Measurements from ENCODE around the gene LGR4.
"Not testable (repeated sequence)": the region's sequence is repeated elsewhere in the genome, so short reads cannot be mapped to it uniquely, and the experiment has no call there.

The LGR4 gene

GRCh38 chr11:27353593-27354358 lies 118.8 kb downstream of the LGR4 start:
- DNase-seq (ENCODE audit: low spot score) (no peak), FAIRE-seq (no peak)

- no peak for FAIRE-seq
- DNase-seq (ENCODE audit: low spot score), result no peak
Measured at GRCh38 chr11:27352781-27353180, 119.8 kb downstream of the LGR4 start.

- FAIRE-seq, result no peak
Measured at GRCh38 chr11:27350511-27350910, 122.1 kb downstream of the LGR4 start.

GRCh38 chr11:27349919-27350318 lies 122.7 kb downstream of the LGR4 start:
- no peak for FAIRE-seq
- DNase-seq (ENCODE audit: low spot score), result no peak

More at GRCh38 chr11:27350511-27350910, 122.1 kb downstream of the LGR4 start:
- no peak for DNase-seq (ENCODE audit: low spot score)

GRCh38 chr11:27348340-27348873 lies 124.2 kb downstream of the LGR4 start:
- DNase-seq (ENCODE audit: low spot score) (no peak), FAIRE-seq (no peak)

DNA sequence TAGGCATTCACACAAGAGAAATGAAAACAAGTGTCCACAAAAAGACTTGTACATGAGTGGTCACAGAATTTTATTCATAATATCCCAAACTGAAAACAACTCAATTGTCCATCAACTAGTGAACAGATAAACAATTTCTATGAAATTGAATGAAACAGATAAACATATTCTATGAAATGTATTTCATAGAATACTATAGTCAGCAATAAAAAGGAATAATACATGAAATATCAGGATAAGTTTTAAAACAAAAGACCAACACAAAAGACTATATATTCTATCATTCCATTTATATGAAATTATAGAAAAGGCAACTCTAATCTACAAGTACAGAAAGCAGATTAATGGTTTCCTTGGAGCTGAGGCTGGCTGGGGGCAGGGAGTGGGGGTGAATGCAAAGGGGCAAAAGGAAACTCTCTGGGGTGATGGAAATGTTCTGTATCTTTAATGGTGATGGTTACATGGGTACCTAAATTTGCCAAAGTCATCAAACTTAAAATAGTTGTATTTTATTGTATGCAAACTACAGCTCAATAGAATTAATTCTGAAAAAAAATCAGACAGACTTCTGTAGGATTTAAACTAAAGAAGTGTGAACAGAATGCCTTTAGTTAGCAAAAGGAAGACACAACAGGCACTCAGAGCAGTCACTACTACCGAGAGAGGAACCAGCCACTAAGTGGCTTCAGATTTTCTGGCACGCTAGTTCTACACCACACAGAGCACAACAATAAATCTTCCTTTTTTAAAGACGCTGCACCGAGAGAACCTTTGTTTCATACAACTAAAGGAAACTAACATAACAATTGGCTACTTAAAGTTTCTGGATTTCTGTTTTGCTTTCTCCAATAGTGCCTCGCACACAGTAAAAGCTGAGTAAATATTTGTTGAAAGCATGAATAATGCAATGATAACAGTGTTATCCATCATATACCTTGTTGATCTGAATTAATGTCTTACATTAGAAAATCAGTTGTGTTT lies 124.9 kb downstream of the LGR4 start:
- DNase-seq (ENCODE audit: low spot score) (no peak), FAIRE-seq (no peak)

- DNase-seq (ENCODE audit: low spot score) (no peak), FAIRE-seq (no peak)
Measured at GRCh38 chr11:27339941-27340340, 132.6 kb downstream of the LGR4 start.

DNA sequence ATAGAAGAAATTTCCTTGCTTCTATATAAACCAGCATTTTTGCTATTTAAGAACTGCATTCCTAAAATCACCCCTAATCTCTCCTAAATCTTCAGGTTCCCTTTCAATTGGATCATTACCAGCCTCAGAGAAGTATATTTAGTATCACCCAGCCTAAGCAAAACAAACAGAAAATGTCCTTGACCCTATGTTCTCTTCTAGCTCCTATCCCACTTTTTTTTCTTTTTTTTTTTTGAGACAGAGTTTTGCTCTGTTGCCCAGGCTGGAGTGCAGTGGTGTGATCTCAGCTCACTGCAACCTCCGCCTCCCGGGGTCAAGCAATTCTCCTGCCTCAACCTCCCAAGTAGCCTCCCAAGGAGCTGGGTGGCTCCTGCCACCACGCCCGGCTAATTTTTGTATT lies 137.8 kb downstream of the LGR4 start:
- FAIRE-seq; DNase-seq (ENCODE audit: low spot score): not testable (repeated sequence)

DNA sequence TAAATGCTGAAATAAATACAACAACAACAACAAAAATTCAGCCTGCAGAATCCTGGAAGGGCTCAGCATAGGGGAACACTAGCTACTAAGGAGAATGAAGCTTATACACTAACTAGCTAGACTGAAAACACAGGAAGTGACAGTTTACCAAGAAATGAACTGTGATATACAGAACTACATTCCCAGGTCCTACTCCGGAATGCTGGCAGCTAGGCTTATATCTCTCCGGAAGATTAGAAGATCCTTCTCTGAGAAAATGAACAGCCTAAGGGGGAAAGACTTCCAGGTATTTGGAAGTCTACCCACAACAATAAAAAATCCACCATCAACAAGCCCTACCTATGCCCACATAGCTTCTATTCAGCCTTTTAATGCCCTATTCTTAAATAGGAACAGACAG lies 140.6 kb downstream of the LGR4 start:
- no peak for DNase-seq (ENCODE audit: low spot score)
- FAIRE-seq, result no peak

DNA sequence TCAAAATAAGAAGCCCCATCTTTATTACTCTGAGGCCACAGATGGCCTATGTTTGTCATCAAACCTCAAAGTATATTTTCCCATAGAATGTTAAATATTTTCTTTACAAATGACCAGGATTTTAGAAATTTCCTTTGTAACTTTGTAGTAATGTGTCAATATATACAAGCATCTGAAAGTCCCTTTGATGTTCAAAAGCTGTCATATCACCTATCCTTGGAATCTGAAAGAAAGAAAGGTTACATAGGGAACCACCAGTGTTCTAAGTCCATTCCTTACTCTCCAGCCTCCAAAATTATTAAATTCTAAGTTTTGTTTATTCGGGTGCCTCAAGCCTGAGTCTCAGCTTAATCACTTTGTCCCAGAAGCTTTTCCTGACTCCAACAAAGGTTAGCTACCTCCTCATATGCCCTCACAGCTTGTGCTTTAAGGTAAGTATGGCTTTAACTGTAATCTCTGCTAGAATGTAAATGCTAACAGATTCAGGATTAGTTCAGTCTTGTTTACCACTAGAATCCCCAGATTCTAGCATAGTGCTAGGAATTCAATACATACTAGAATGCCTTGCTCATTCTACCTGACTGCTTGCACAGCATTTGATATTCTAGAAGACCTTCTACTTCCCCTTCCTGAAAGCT lies 141.8 kb downstream of the LGR4 start:
- FAIRE-seq (no peak), DNase-seq (ENCODE audit: low spot score) (no peak)

- no peak for FAIRE-seq
Measured at GRCh38 chr11:27329867-27330632, 142.5 kb downstream of the LGR4 start.

GRCh38 chr11:27328614-27329013 lies 144.0 kb downstream of the LGR4 start:
- FAIRE-seq (no peak), DNase-seq (ENCODE audit: low spot score) (no peak)

More at GRCh38 chr11:27329867-27330632, 142.5 kb downstream of the LGR4 start:
- no peak for DNase-seq (ENCODE audit: low spot score)

- not testable (repeated sequence) for FAIRE-seq; DNase-seq (ENCODE audit: low spot score)
Measured at GRCh38 chr11:27327064-27327463, 145.5 kb downstream of the LGR4 start.

GRCh38 chr11:27322196-27322595 lies 150.4 kb downstream of the LGR4 start:
- not testable (repeated sequence) for DNase-seq (ENCODE audit: low spot score); FAIRE-seq

DNA sequence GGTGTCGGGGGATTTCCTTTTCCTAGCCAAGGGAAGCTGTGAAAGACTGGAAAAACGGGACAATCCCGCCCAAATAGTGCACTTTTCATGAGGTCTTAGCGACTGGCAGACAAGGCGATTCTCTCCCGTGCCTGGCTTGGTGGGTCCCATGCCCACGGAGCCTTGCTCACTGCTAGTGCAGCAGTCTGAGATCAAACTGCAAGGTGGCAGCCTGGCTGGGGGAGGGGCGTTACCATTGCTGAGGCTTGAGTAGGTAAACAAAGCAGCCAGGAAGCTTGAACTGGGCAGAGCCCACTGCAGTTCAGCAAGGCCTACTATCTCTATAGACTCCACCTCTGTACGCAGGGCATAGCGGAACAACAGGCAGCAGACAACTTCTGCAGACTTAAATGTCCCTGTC lies 151.2 kb downstream of the LGR4 start:
- not testable (repeated sequence) for FAIRE-seq; DNase-seq (ENCODE audit: low spot score)

GRCh38 chr11:27319072-27319471 lies 153.5 kb downstream of the LGR4 start:
- DNase-seq (ENCODE audit: low spot score), result no peak

DNA sequence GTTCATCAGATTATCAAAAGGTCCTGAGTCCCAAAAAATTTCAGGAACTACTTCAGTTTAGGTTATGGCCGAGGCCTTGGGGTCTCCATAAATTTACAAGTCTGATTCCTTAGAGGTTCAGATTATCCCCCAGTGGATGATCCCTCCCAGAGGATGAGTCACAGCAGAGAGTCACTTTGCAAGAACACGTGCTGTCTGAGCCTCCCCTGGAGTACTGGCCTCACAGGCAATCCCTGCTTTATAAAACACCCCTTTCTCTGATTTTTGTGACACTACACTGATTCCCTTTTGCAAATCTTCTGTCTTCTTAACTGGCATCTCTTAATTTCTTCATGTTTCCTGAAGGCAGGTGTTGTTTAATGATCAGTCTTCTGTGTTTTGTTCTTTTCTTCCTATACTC lies 154.8 kb downstream of the LGR4 start:
- DNase-seq (ENCODE audit: low spot score) (peak; percentile 40), FAIRE-seq (no peak)

More at GRCh38 chr11:27319072-27319471, 153.5 kb downstream of the LGR4 start:
- no peak for FAIRE-seq

All from urothelium cell line (cell line).